AG08395 (cell line): ENCODE measurements around the gene PHPT1.
"Not testable (repeated sequence)": the region's sequence is repeated elsewhere in the genome, so short reads cannot be mapped to it uniquely, and the experiment has no call there.

Source experiments
- DNase-seq: peaks from one replicate; pipeline ENCODE4 v3.0.0; 2012; ENCODE audit warnings: mixed read lengths, low spot score

PHPT1 gene

GRCh38 chr9:136837146-136837855 is 11.9 kb upstream of the PHPT1 start:
- no peak for DNase-seq

GRCh38 chr9:136837856-136838277 is 11.3 kb upstream of the PHPT1 start:
- DNase-seq, result not testable (repeated sequence)

- DNase-seq, result no peak
Observed at GRCh38 chr9:136838314-136839228, 10.6 kb upstream of the PHPT1 start.

DNA sequence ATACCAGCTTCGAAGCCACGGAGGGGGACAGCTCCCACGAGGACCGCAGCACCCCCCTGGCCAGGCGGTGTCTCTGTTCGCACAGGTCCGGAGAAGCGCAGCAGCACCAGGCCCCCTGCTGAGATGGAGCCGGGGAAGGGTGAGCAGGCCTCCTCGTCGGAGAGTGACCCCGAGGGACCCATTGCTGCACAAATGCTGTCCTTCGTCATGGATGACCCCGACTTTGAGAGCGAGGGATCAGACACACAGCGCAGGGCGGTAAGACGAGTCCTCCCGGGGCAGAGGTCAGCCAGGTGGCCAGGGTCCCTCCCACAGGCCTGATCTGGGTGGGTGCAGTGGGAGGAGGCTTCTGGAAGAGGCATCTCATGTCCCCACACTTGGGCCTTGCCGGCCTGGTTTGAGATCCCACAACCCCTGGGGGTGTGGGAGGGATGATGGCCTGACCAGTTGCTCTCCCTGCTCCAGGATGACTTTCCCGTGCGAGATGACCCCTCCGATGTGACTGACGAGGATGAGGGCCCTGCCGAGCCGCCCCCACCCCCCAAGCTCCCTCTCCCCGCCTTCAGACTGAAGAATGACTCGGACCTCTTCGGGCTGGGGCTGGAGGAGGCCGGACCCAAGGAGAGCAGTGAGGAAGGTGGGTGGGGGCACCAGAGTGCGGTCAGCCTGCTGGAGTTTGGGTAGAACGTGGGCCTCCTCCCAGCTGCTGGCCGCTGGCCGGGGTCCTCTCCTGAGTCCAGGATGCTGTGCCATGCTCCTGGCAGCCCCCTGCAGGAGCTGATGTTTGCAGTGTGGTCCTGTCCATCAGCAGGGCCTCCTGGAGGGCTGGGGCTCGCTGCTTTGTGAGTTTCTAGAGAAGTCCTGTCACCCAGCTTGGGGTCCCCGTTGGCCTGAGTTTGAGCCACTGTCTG is 9.7 kb upstream of the PHPT1 start:
- no peak for DNase-seq

GRCh38 chr9:136840140-136840876 is 8.9 kb upstream of the PHPT1 start:
- no peak for DNase-seq

DNA sequence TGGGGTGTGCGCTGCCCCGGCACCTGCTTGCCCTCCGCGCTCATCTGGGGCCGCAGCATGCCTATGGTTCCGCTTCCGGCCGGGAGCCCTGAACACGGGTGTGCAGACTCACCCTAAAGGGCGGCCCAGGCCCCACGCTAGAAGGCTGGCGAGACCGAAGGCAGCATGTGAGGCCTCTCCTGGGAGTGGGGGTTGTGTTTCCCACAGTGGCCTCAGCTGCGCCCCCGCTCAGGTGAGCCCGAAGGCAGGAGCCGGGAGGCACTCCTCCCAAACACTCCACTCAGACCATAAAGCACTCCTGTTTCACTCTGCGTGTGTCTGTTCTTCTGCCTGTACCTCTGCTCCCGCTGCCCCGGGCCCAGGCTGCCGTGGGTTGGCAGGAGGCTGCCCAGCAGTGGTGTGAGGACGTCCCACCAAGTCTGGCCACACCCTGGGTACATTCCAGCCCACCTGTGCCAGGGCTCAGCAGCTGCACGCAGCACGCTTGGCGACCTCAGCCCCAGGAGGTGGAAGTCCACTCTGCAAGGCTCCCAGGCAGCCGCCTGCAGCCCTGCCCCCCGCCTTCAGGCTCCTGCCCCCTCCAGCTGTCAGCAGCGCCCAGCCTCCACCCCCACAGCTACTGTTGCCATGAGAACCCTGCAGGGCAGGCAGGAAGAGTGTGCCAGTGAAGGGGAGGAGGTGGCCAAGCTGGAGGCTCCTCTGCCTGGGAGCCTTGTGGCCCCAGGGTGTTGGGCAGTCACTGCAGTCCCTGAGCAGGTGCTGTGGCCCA is 8.1 kb upstream of the PHPT1 start:
- DNase-seq, result peak; percentile 40

DNA sequence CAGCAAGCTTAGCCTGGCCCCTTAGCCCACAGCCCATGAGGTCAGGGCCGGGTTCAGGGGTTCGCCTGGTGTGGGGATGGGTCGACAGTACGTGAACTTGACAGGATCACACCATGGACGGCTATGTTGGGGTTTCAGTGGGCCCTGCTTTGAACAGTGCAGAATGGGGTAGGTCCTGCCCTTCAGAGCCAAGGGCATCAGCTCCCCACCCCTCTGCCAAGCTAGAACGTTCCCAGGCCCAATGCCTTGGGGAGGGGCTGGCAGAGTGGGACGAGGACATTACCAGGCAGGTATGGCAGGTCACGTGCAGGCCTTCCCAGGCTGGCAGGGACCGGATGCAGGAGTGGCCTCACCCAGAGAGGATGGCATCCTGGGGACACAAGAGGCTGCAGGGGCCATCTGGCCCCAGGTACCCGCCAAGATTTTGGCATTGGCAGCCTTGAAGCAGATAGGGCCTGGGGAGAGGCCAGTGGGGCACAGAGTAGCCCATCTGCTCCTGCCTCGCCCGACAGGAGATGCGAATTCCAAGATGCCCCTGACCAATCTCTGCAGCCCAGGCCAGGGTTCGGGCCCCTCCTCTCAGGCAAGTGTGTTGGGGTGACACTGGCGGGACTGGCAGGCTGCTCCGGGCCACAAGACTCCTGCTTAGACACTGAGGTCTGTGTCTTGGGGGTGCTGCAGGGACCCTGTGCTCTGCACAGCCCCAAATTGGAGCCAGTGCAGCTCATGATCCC is 7.4 kb upstream of the PHPT1 start:
- not testable (repeated sequence) for DNase-seq

DNA sequence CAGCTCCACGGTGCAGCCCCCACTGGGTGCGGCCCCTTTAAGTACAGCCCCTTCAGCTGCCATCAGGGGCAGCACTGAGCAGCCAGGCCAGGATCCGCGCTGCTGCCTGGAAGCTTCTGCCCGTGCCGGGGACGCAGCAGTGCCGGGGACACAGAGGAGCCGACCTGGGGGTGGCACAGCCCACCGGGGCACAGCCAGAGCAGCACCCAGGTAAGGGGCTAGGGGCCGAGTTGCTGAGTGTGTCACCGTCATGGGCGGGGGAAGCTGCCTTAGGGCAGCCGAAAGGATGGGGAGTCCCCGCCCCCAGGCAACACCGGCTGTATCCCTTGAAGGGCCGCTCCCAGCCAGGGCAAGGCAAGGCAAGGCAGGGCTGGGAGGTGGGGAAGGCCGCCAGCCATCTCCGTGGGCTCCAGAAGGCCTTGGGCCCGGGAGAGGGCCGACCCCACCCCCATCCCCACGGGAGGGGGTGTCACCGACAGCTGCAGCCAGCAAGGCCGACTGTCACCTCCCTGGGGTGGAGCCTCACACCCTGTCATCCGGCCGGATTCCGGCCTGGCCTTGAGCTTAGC is 6.7 kb upstream of the PHPT1 start, which contains the start of gene AJM1:
TSS of gene AJM1 (plus strand) at position 99 of the 569 bp plus-strand sequence. CDS start 1,937 bp downstream, outside the sequence.
- DNase-seq, result peak; percentile 74

GRCh38 chr9:136843159-136843800 is 5.9 kb upstream of the PHPT1 start:
- DNase-seq, result not testable (repeated sequence)

DNA sequence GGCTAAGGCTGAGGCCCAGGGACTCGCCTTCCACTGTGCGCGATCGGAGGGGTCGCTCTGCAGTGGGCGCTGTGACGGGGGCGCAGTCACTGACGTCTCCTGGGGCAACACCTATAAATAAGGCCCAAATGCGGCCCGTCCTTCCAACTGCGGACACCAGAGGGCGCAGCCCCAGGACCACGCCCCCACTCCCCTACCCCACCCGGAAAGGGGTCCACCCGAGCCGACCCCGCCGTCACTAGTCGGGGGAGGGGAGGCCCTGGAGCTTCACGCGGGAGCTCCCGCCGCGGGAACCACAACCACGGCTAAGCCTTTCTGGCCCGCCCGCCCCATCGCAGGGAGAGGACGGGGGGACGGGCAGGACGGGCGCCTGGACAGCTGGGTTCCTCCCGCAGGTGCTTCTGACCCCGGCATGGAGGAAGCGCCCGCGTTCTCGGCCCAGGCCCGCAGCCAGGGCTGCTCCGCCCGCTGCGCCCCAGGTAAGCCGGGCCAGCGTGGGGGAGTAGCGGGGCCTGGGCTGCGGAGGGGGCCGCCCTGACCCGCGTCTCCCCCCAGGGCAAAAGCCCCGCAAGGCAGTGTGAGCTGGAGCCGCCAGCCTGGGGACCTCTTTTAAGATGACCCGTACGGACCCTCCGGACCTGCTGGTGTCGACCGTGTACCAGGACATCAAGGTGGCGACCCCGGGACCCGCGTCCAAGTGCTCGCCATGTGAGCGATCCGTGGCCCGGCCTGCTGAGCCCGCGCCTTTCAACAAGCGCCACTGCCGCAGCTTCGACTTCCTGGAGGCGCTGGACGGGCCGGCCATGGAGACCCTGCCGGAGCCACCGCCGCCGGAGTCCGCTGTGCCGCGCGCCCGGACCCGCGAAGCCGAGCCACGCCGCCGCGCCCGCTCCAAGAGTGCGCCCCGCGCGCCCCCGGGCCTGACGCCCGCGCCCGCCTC is 5.1 kb upstream of the PHPT1 start:
- not testable (repeated sequence) for DNase-seq

DNA sequence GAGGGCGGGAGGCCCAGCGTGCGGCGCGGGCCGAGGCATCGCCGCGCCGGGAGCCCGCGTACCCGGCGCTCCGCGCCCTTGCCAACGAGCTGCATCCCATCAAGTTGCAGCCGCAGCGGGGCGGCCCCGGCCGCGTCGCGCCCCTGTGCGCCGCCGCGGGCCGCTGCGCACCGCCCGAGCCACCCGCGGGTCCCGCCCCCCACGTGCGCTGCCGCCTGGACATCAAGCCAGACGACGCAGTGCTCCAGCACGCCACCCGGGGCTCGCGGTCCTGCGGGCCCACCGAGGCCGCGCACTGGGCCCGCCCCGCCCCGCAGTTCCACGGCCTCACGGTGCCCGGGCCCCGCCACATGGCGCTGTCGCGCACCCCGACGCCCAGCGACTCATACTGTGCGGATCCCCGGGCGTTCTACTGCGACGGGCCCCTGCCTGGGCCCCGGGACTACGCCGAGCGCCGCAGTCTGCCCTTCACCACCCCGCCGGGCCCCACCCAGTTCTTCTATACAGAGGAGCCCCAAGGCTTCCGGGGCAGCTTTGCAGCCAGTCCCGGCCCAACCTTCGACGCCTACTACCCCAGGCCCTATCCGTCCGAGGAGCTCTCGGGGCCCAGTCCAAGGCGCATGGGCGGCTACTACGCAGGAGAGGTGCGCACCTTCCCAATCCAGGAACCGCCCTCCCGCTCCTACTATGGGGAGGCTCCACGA is 4.3 kb upstream of the PHPT1 start:
- no peak for DNase-seq

GRCh38 chr9:136845465-136846260 is 3.5 kb upstream of the PHPT1 start:
- DNase-seq, result no peak

DNA sequence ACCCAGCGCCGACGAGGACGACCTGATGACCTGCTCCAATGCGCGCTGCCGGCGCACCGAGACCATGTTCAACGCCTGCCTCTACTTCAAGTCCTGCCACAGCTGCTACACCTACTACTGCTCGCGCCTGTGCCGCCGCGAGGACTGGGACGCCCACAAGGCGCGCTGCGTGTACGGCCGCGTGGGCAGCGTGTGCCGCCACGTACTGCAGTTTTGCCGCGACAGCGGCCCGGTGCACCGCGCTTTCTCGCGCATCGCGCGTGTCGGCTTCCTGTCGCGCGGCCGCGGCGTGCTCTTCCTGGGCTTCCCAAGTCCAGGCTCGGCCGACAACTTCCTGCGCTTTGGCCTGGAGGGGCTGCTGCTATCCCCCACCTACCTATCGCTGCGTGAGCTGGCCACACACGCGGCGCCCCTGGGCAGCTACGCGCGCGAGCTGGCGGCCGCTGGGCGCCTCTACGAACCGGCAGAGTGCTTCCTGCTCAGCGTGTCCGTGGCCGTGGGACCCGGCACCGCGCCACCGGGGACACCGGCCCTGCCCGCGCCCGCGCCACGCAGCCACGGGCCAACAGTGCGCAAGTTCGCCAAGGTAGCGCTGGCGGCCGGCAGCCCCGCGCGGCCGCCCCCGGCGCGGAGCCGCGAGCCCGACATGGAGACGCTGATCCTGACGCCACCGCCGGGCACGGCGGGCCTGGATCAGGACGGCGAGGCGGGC is 2.7 kb upstream of the PHPT1 start:
- no peak for DNase-seq

DNA sequence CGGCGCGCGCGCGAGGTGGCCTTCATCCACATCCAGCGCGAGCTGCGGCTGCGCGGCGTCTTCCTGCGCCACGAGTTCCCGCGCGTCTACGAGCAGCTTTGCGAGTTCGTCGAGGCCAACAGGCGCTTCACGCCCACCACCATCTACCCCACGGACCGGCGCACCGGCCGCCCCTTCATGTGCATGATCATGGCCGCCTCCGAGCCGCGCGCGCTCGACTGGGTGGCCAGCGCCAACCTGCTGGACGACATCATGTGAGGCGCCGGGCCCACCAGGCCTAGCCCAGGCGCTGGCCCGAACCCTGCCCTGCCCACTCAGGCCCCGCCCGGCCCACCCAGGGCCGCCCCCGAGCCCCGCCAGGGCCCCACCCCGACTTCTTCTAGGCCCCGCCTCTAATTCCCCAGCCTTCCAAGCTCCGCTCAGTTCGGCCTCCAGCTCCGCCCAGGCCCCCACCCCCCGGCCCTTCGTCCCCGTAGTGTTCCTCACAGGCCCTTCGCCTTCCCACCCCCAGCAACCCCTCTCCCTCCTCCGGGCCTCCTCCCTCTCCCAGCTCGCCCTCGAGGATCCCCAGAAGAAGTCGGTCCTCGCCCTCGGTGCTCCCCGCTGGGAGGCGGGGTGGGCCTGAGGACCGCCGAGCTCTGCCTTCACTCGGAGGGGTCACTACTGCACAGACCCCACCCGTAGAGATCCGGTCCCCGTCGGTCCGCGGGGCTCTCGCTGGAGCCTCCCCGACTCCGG is 2.0 kb upstream of the PHPT1 start:
- DNase-seq, result peak; percentile 21
